NCI-H2081 (cell line): ENCODE data around the gene NUMB.
A peak's percentile ranks its signal among the peaks of the same experiment; 100 is the strongest.
"Not testable (repeated sequence)": the region's sequence is repeated elsewhere in the genome, so short reads cannot be mapped to it uniquely, and the experiment has no call there.

Experiments
- DNase-seq, 2 experiments: peaks; one replicate each; lab custom pipeline; 2025; lab: John Stamatoyannopoulos, UW

NUMB gene

GRCh38 chr14:73422515-73422914 is 35.8 kb downstream of the NUMB start:
- no peak for DNase-seq

GRCh38 chr14:73418227-73418626 is 40.1 kb downstream of the NUMB start:
- DNase-seq = no peak

- not testable (repeated sequence) for DNase-seq
Observed at GRCh38 chr14:73406248-73406647, 52.1 kb downstream of the NUMB start.

GRCh38 chr14:73403181-73403752 is 55.1 kb downstream of the NUMB start:
- DNase-seq = no peak

- DNase-seq = no peak
Observed at GRCh38 chr14:73402579-73402978, 55.8 kb downstream of the NUMB start.

GRCh38 chr14:73397810-73398209 is 60.5 kb downstream of the NUMB start:
- no peak for DNase-seq

- DNase-seq = no peak
Observed at GRCh38 chr14:73394317-73394716, 64.0 kb downstream of the NUMB start.

GRCh38 chr14:73393375-73393774 is 65.0 kb downstream of the NUMB start:
- peak; percentile 4 to 8 for DNase-seq

GRCh38 chr14:73392329-73393257 is 65.8 kb downstream of the NUMB start:
- DNase-seq = no peak

GRCh38 chr14:73387860-73388259 is 70.5 kb downstream of the NUMB start:
- not testable (repeated sequence) for DNase-seq

GRCh38 chr14:73386342-73386741 is 72.0 kb downstream of the NUMB start:
- DNase-seq = no peak

GRCh38 chr14:73385021-73385420 is 73.3 kb downstream of the NUMB start:
- not testable (repeated sequence) for DNase-seq

GRCh38 chr14:73383356-73383755 is 75.0 kb downstream of the NUMB start:
- DNase-seq = no peak

- no peak for DNase-seq
Observed at GRCh38 chr14:73381380-73382013, 76.8 kb downstream of the NUMB start.

GRCh38 chr14:73376585-73376984 is 81.8 kb downstream of the NUMB start:
- no peak for DNase-seq

- DNase-seq = no peak
Observed at GRCh38 chr14:73375861-73376260, 82.5 kb downstream of the NUMB start.

GRCh38 chr14:73374218-73374617 is 84.1 kb downstream of the NUMB start:
- DNase-seq = no peak

- DNase-seq = no peak
Observed at GRCh38 chr14:73372529-73372928, 85.8 kb downstream of the NUMB start.

GRCh38 chr14:73370561-73370960 is 87.8 kb downstream of the NUMB start:
- no peak for DNase-seq

- no peak for DNase-seq
Observed at GRCh38 chr14:73369428-73369827, 88.9 kb downstream of the NUMB start.

GRCh38 chr14:73368616-73369015 is 89.7 kb downstream of the NUMB start:
- DNase-seq = no peak

GRCh38 chr14:73365727-73366126 is 92.6 kb downstream of the NUMB start:
- no peak for DNase-seq

- no peak for DNase-seq
Observed at GRCh38 chr14:73364559-73364958, 93.8 kb downstream of the NUMB start.
